ENCODE data around the gene RNF144B.
"Not testable (repeated sequence)": the region's sequence is repeated elsewhere in the genome, so short reads cannot be mapped to it uniquely, and the experiment has no call there.

RNF144B gene

DNA sequence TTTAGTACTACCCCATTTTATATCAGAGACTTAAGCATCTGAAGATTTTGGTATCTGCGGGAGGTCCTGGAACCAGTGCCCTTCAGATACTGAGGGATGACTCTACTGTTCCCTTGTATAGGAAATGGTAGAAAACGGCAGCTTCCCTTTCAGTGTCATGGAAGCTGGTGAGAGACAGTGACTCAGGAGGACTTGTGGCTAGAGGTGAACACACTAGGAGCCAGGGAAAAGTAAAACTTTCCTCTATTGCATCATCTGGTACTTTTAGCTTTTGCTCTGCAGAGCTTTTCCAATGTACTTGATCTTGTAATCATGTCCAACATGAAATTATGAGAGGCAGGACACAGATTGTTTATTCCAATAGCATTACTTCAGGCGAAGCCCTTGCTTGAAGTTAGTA, 45.0 kb downstream of the RNF144B start:
- no peak for FAIRE-seq
- DNase-seq (ENCODE audit: extremely low spot score, insufficient read length, low read depth) = no peak

DNA sequence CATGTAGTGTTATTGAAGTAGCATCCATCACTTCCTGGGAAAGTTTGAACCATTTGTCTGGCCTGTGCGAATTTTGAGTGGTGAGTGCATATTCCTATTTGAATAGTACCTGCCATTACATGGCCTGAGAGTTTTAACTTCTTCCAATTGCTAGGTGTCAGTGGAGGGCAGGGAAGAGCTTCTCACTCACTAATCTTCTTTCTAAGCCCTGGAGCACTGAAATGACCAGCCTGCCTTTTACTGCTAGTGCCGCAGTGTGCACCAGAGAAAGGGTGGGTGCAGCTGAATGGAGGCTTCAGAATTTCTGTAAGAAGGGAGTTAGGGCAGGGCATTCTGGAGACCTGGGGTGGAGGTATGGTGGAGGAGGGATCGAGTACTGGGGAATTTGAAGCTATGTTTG, 45.5 kb downstream of the RNF144B start:
- FAIRE-seq (no peak), DNase-seq (ENCODE audit: extremely low spot score, insufficient read length, low read depth) (no peak)

DNA sequence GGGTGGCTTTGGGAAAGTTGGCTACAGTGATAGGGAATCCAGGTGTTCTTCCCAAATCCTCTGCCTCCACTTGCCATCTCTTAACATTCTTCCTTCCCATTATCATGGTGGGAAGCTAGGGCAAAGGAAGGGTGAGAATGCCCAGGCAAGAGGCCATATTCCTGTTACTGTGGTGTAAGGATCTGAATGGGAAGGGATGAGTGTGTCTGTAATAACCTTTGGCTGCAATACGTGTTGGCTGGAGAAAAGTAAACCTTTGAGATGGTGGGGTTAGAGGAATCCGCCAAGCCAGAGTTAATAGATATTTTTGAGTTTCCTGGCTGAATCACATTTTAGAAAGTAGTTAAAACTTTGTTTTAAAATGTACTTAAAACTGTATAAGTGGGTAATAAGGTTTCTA, 45.9 kb downstream of the RNF144B start:
- FAIRE-seq = no peak

GRCh38 chr6:18436341-18436740, 49.2 kb downstream of the RNF144B start:
- FAIRE-seq = no peak
- no peak for DNase-seq (ENCODE audit: extremely low spot score, insufficient read length, low read depth)

More for the DNA sequence above, 45.9 kb downstream of the RNF144B start:
- no peak for DNase-seq (ENCODE audit: extremely low spot score, insufficient read length, low read depth)

- FAIRE-seq = no peak
- DNase-seq (ENCODE audit: extremely low spot score, insufficient read length, low read depth) = no peak
Measured at GRCh38 chr6:18439581-18439980, 52.4 kb downstream of the RNF144B start.

DNA sequence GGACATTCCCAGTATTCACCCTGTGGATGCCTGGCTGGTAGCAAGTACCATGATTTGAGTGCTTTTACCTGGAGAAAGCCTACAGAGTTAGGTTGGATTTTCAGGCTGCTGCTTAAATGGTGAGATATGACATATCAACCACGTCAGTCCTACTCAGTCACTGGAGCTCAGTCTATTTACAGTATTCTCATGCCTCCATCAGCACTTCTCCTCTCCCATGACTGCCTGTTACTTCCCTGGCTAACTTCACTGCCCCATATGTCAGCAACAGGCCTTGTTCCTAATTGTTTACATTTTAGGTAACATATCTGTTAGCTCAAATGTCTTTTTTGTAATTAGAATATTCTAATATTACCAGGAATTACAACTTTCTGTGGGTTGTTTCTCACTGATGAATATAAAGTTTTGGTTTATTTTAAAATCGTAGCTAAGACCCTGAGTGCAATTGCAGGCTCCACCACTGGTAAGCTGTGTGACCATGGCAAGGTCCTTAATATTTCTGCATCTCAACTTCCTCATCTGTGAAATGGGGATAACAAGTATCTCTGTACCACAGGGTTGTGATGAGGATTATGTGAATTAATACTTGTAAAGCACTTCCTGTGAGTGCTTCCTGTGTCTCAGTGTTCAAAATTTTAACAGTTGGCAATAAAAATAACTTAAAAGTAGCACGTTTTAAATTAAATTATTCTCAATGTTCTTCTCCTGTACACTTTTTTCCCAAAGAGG, 54.3 kb downstream of the RNF144B start:
- no peak for FAIRE-seq
- DNase-seq (ENCODE audit: extremely low spot score, insufficient read length, low read depth) = no peak

DNA sequence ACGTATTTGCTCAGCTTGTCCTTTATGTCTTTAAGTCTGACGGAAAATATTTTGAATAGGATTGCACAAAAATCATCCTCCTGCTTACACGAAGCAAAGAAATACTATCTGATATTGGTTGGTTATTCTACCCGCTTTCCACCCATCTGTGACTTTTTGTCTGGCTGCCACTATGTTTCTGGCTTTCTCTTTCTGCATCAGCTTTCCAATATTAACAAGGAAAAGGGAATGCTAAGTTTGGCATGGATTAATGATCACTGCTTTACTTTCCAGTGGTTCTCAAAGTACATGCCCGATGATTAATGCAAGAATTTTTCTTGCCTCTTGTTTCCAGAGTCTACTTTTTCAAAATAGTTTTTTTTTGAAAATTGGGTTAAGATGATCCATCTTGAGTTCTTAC, 57.0 kb downstream of the RNF144B start:
- FAIRE-seq = no peak
- DNase-seq (ENCODE audit: extremely low spot score, insufficient read length, low read depth) = no peak

GRCh38 chr6:18445228-18445627, 58.1 kb downstream of the RNF144B start:
- DNase-seq (ENCODE audit: extremely low spot score, insufficient read length, low read depth) = no peak
- no peak for FAIRE-seq

GRCh38 chr6:18446771-18447170, 59.6 kb downstream of the RNF144B start:
- DNase-seq (ENCODE audit: extremely low spot score, insufficient read length, low read depth) (no peak), FAIRE-seq (no peak)

DNA sequence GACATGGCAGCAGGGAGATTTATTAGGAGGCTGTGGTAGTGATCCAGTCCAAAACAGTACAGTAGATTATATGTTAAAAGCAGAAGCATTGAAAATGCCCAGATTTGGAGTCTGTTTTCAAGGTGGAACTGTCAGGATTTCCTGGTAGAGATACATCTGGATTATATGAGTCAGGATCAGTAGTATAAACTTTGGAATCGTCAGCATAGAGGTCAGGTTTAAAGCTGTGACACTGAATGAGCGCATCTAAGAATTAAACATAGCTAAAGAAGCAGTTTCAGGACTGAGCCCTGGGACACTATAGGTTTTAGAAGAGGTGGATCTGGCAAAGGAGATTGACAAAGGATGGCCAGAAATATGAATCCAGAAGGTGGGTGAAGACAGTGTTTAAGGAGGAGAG, 60.4 kb downstream of the RNF144B start:
- FAIRE-seq (no peak), DNase-seq (ENCODE audit: extremely low spot score, insufficient read length, low read depth) (no peak)

DNA sequence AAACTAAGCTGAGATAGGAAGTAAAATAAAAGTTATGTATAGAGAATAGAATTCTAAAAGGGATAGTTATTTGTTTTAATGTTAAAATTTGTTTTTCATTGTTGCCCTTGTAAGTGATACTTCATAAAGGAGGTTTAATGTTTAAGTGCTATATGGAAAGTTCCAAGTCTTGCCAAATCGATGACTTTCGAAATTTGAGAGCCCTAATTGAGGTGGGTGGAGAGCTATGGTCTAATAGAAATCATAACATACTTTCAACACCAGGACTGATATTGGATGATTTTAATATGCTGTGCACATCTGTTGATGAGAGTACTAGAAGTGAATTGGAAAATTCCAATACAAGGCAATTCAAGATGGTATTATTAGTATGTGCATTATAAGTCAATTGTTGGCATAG, 64.6 kb downstream of the RNF144B start:
- FAIRE-seq = no peak
- no peak for DNase-seq (ENCODE audit: extremely low spot score, insufficient read length, low read depth)

- no peak for FAIRE-seq
- no peak for DNase-seq (ENCODE audit: extremely low spot score, insufficient read length, low read depth)
Measured at GRCh38 chr6:18454446-18454845, 67.3 kb downstream of the RNF144B start.

DNA sequence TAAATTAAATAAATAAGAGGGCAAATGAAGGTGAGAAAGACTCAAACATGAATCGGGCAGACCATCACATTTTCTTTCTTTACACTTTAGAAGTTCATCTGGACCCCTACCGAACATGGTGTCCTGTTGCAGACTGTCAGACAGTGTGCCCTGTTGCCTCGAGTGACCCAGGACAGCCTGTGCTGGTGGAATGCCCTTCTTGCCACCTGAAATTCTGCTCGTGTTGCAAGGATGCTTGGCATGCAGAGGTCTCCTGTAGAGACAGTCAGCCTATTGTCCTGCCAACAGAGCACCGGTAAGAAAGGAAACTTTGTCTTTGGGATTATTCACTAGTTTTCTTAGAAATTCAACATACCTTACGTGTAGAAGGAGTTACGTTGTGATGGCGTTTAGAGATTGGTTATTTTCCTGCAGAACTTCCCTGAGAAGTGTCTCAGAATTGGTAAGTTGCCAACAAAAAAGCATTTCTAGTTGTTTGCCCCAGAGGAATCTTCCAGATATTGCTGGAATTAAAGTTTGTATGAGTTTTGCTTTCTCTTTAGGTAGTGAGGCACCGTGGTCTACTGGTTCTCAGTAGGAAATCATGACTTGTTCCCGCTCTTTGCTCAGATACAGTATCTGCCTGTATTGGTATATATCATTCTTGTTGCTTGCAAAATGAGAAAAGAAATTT, 70.1 kb downstream of the RNF144B start:
- no peak for FAIRE-seq
- no peak for DNase-seq (ENCODE audit: extremely low spot score, insufficient read length, low read depth)

DNA sequence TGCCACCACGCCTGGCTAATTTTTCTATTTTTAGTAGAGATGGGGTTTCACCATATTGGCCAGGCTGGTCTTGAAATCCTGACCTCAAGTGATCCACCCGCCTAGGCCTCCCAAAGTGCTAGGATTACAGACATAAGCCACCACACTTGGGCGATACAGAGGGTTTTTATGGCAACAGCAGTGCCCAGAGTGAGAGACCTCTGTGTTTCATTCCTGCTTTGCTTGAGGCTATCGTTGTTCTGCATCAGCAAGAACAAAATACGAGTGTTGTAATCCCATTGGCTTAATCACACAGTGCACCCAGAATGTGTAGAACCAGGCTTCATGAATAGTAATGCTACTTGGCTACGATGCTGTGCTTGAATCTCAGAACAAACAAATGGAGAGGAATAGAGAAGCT, 70.9 kb downstream of the RNF144B start:
- DNase-seq (ENCODE audit: extremely low spot score, insufficient read length, low read depth); FAIRE-seq: not testable (repeated sequence)

DNA sequence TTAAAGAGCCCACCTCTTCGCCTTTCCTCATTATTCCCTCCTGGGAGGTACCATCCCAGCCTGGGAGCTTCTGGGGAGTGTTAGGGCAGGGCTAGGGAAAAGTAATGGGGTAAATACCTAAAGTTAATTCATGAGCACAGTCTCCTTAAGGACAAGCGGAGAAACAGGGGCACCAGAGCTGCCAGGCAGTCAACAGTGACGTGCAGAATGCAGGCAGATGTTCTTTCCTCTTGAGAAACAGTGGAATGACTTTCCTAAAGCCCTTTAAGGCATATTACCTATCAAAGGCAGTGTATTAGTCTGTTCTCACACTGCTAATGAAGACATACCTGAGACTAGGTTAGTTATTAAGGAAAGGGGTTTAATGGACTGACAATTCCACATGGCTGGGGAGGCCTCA, 76.3 kb downstream of the RNF144B start:
- no peak for FAIRE-seq
- DNase-seq (ENCODE audit: extremely low spot score, insufficient read length, low read depth) = no peak

- DNase-seq (ENCODE audit: extremely low spot score, insufficient read length, low read depth) = no peak
- no peak for FAIRE-seq
Measured at GRCh38 chr6:18464176-18464575, 77.0 kb downstream of the RNF144B start.

GRCh38 chr6:18465410-18466154, 78.4 kb downstream of the RNF144B start:
- DNase-seq (ENCODE audit: extremely low spot score, insufficient read length, low read depth) = no peak
- no peak for FAIRE-seq

- FAIRE-seq (no peak), DNase-seq (ENCODE audit: extremely low spot score, insufficient read length, low read depth) (no peak)
Measured at GRCh38 chr6:18467741-18468502, 80.8 kb downstream of the RNF144B start.

DNA sequence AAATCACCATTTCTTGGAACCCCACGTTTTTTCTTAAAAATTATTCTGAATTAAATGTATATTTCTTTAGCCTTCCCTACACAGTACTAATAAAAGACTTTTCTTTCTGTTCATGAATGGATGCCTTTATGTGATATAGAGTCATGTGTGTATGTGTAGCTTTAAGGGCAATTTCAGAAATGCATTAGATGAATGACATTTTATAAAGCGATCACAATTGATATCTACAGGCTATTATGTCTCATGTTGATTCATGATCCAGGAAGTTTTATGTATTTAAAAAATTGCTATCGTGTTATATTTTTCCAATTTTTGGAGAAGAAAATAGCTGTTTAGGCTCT, 81.3 kb downstream of the RNF144B start:
- no peak for DNase-seq (ENCODE audit: extremely low spot score, insufficient read length, low read depth)
- FAIRE-seq = no peak

- FAIRE-seq = no peak
- DNase-seq (ENCODE audit: extremely low spot score, insufficient read length, low read depth) = no peak
Measured at GRCh38 chr6:18469536-18469935, 82.4 kb downstream of the RNF144B start.

Measured in GM18507 (cell line).